H1 (cell line): ENCODE results near the gene GAS2. TPM values are rescaled to one million over a fixed set of nuclear protein-coding genes. Genes with fewer than 3 reads are reported as not detected.

Experiments used
- BRCA1 ChIP-seq: IDR thresholded peaks from 2 replicates; pipeline ENCODE4 v1.6.1; 2012; ENCODE audit warnings: low read depth, low read length, improper control_type of control experiment
- JUN ChIP-seq: IDR thresholded peaks from 2 replicates; pipeline ENCODE4 v1.6.1; 2011; ENCODE audit warnings: low read depth, mild to moderate bottlenecking, improper control_type of control experiment, low read length
- MAFK ChIP-seq: IDR thresholded peaks from 2 replicates; pipeline ENCODE4 v1.6.1; 2012; ENCODE audit warnings: low read depth, mild to moderate bottlenecking, improper control_type of control experiment, low read length
- RNF2 ChIP-seq: fragments of 200-900, 300-1000 bp; sonication (generic); IDR thresholded peaks from 2 replicates; pipeline ENCODE4 v1.7.1; 2016; ENCODE audit warnings: borderline replicate concordance, low read depth, mild to moderate bottlenecking, antibody characterized with exemption, low read length; ENCODE audit not compliant: poor library complexity, severe bottlenecking; ENCODE audit errors: missing control alignments
- TEAD4 ChIP-seq: IDR thresholded peaks from 2 replicates; pipeline ENCODE4 v1.6.1; 2012; ENCODE audit warnings: low read depth, low read length, inconsistent platforms, mixed read lengths
- polyA plus RNA-seq, 7 experiments: library from polyadenylated mRNA; depleted of rRNA in 3 of 7; stranded (reverse) in 5 of 7; unstranded in 2 of 7; fragments of >200 nt in 5 of 7; fragments of 200-250 nt in 2 of 7; gene quantifications; 1 replicate in 5 of 7; 2 replicates in 1 of 7; 4 replicates in 1 of 7; pipeline versions ENCODE4 v1.2.1 to v1.2.3, GENCODE V29; 2011 to 2013; ENCODE audit warnings: missing spikeins in 2 of 7, mixed read lengths in 2 of 7
- total RNA-seq: library from RNA; stranded (reverse); fragmentation: NEBNext Ultra II Directional; extraction: Animal tissue kit (Norgen Biotek cat#: 25700); gene quantifications from 2 replicates; pipeline ENCODE4 v1.2.1, GENCODE V29; 2021
- TF ChIP-seq, protein P1 (sequence below): IDR thresholded peaks from 2 replicates; pipeline ENCODE4 v1.6.1; 2012; ENCODE audit warnings: low read length, inconsistent platforms

GAS2 gene
- total and polyA plus RNA-seq, 2 of the 8 experiments (the other 6 are each of a cell fraction or from before 2014, with no cell fraction given): 0.70 to 1.7 TPM

GRCh38 chr11:22807391-22807790 is 141.0 kb downstream of the GAS2 start (continued):
- TF ChIP-seq BRCA1 (no peak), RNF2 (no peak), TEAD4 (no peak), MAFK (no peak), JUN (no peak)
- TF ChIP-seq, protein P1, sequence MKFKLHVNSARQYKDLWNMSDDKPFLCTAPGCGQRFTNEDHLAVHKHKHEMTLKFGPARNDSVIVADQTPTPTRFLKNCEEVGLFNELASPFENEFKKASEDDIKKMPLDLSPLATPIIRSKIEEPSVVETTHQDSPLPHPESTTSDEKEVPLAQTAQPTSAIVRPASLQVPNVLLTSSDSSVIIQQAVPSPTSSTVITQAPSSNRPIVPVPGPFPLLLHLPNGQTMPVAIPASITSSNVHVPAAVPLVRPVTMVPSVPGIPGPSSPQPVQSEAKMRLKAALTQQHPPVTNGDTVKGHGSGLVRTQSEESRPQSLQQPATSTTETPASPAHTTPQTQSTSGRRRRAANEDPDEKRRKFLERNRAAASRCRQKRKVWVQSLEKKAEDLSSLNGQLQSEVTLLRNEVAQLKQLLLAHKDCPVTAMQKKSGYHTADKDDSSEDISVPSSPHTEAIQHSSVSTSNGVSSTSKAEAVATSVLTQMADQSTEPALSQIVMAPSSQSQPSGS: no peak
- TF ChIP-seq, all 59 proteins: peak for 0
